ENCODE measurements around the gene DCD.

GRCh38 chr12:54641554-54641953 lies 6.6 kb downstream of the DCD start:
- no peak for TF ChIP-seq CTCF (IDR thresholded peaks at IDR 0.05; ENCODE audit: low read length)
- TF ChIP-seq EZH2 (IDR thresholded peaks at IDR 0.05; ENCODE audit: borderline replicate concordance, low read length), result no peak

Measured in OCI-LY1 (cell line).